BE2C (cell line): Measurements from ENCODE around the gene TSPAN9.

Experiments
- DNase-seq: peaks from one replicate; pipeline ENCODE4 v3.0.0-alpha.2; 2020
- H3K27me3 ChIP-seq: fragments of 250-450 bp; sonication (Bioruptor Pico); 2 replicates; pipeline ENCODE4 v1.5.1; 2020; ENCODE audit warnings: mild to moderate bottlenecking
- H3K36me3 ChIP-seq: fragments of 250-450 bp; sonication (Bioruptor Pico); 2 replicates; pipeline ENCODE4 v1.5.1; 2020; ENCODE audit warnings: mild to moderate bottlenecking
- H3K4me1 ChIP-seq: fragments of 250-450 bp; sonication (Bioruptor Pico); 2 replicates; pipeline ENCODE4 v1.5.1; 2020
- H3K4me3 ChIP-seq: 2 replicates; pipeline ENCODE4 v1.5.1; 2011; ENCODE audit warnings: low read depth, low read length
- H3K9me3 ChIP-seq: fragments of 250-450 bp; sonication (Bioruptor Pico); 2 replicates; pipeline ENCODE4 v1.5.1; 2020
- TF ChIP-seq, protein P1 (sequence below): IDR thresholded peaks from 2 replicates; pipeline ENCODE4 v1.5.1; 2012; ENCODE audit warnings: mild to moderate bottlenecking, low read depth, low read length

TSPAN9 gene

GRCh38 chr12:3200032-3200617 is 122.9 kb downstream of the TSPAN9 start:
- H3K4me3 ChIP-seq: peak overlapping the region; percentile 80
- DNase-seq: peak; percentile 93

GRCh38 chr12:3200814-3201233 is 123.6 kb downstream of the TSPAN9 start:
- Histone ChIP-seq H3K27me3 (peaks cover 7% of the 10 kb centered on the region), H3K4me1 (peaks cover 21% of the 10 kb centered on the region), H3K9me3 (no peaks in the 10 kb centered on the region), H3K36me3 (no peaks in the 10 kb centered on the region), H3K4me3 (peak overlapping the region; percentile 80)
- TF ChIP-seq, protein P1, sequence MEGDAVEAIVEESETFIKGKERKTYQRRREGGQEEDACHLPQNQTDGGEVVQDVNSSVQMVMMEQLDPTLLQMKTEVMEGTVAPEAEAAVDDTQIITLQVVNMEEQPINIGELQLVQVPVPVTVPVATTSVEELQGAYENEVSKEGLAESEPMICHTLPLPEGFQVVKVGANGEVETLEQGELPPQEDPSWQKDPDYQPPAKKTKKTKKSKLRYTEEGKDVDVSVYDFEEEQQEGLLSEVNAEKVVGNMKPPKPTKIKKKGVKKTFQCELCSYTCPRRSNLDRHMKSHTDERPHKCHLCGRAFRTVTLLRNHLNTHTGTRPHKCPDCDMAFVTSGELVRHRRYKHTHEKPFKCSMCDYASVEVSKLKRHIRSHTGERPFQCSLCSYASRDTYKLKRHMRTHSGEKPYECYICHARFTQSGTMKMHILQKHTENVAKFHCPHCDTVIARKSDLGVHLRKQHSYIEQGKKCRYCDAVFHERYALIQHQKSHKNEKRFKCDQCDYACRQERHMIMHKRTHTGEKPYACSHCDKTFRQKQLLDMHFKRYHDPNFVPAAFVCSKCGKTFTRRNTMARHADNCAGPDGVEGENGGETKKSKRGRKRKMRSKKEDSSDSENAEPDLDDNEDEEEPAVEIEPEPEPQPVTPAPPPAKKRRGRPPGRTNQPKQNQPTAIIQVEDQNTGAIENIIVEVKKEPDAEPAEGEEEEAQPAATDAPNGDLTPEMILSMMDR: no peak
- no peak for DNase-seq

More at GRCh38 chr12:3200032-3200617, 122.9 kb downstream of the TSPAN9 start:
- peaks cover 16% of the 10 kb centered on the region for H3K4me1 ChIP-seq
- peaks cover 7% of the 10 kb centered on the region for H3K27me3 ChIP-seq
- TF ChIP-seq, protein P1: no peak
- no peaks in the 10 kb centered on the region for H3K36me3 ChIP-seq
- H3K9me3 ChIP-seq: no peaks in the 10 kb centered on the region

- H3K4me1 ChIP-seq: peaks cover 28% of the 10 kb centered on the region
- DNase-seq: no peak
- peak overlapping the region; percentile 80 for H3K4me3 ChIP-seq
- H3K27me3 ChIP-seq: peaks cover 7% of the 10 kb centered on the region
- H3K36me3 ChIP-seq: no peaks in the 10 kb centered on the region
- H3K9me3 ChIP-seq: no peaks in the 10 kb centered on the region
- TF ChIP-seq, protein P1: no peak
These were observed 124.3 kb downstream of the TSPAN9 start for GRCh38 chr12:3201339-3202051.

GRCh38 chr12:3202096-3202495 is 124.9 kb downstream of the TSPAN9 start:
- H3K27me3 ChIP-seq: peaks cover 7% of the 10 kb centered on the region
- peak overlapping the region; percentile 80 for H3K4me3 ChIP-seq
- TF ChIP-seq, protein P1: peak; percentile 27
- H3K9me3 ChIP-seq: no peaks in the 10 kb centered on the region
- DNase-seq: no peak
- peaks cover 34% of the 10 kb centered on the region for H3K4me1 ChIP-seq
- 0 out of 2 replicates have a peak, but pooled peaks cover 3% of the 10 kb centered on the region for H3K36me3 ChIP-seq

- 0 out of 2 replicates have a peak, but pooled peaks cover 4% of the 10 kb centered on the region for H3K36me3 ChIP-seq
- H3K27me3 ChIP-seq: peaks cover 7% of the 10 kb centered on the region
- DNase-seq: peak; percentile 72
- H3K4me3 ChIP-seq: peak overlapping the region; percentile 80
- TF ChIP-seq, protein P1: peak; percentile 95
- no peaks in the 10 kb centered on the region for H3K9me3 ChIP-seq
- peaks cover 40% of the 10 kb centered on the region for H3K4me1 ChIP-seq
These were observed 125.7 kb downstream of the TSPAN9 start for GRCh38 chr12:3202734-3203446.

DNA sequence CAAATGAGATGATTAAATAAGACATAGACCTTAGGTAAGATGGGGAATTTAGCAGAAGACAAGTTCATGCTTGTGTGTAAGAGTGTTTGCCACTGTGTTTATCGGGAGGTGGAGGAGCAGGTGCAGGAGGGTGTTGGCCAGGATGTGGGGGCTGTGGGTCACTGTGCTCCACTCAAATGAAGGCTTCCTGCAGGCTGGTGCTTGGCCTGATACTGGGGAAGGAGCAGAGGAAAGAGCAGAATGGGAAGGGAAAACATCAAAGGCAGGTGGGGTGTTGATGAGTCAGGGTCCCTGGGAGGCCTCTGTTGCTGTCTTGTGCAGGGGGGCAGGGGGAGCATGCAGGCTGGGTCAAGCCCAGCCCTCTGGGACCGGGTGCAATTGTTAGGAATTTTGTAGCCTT is 126.5 kb downstream of the TSPAN9 start:
- Histone ChIP-seq H3K9me3 (no peaks in the 10 kb centered on the region), H3K4me3 (peak overlapping the region; percentile 28), H3K4me1 (peaks cover 40% of the 10 kb centered on the region), H3K36me3 (0 out of 2 replicates have a peak, but pooled peaks cover 4% of the 10 kb centered on the region), H3K27me3 (peaks cover 7% of the 10 kb centered on the region)
- TF ChIP-seq, protein P1: no peak
- DNase-seq: no peak
